ENCODE measurements around the gene TIRAP.
A peak's percentile ranks its signal among the peaks of the same experiment; 100 is the strongest.
"Not testable (repeated sequence)": the region's sequence is repeated elsewhere in the genome, so short reads cannot be mapped to it uniquely, and the experiment has no call there.

Gene TIRAP

GRCh38 chr11:126288237-126288636 is 5.3 kb downstream of the TIRAP start:
- no peak for DNase-seq (ENCODE audit: low read depth)

- no peak for DNase-seq (ENCODE audit: low read depth)
Observed at GRCh38 chr11:126290887-126291286, 8.0 kb downstream of the TIRAP start.

- no peak for DNase-seq (ENCODE audit: low read depth)
Observed at GRCh38 chr11:126293726-126294125, 10.8 kb downstream of the TIRAP start.

GRCh38 chr11:126297004-126297403 is 14.1 kb downstream of the TIRAP start:
- DNase-seq (ENCODE audit: low read depth): no peak

- peak; percentile 81 for DNase-seq (ENCODE audit: low read depth)
Observed at GRCh38 chr11:126303623-126304456, 20.9 kb downstream of the TIRAP start, which contains the start of gene DCPS. TSS of gene DCPS (plus strand) at chr11:126304060. CDS start at chr11:126304081, 21 bp downstream.

GRCh38 chr11:126304457-126305075 is 21.7 kb downstream of the TIRAP start:
- DNase-seq (ENCODE audit: low read depth): no peak

GRCh38 chr11:126305699-126306098 is 22.8 kb downstream of the TIRAP start:
- no peak for DNase-seq (ENCODE audit: low read depth)

- DNase-seq (ENCODE audit: low read depth): no peak
Observed at GRCh38 chr11:126307706-126308105, 24.8 kb downstream of the TIRAP start.

GRCh38 chr11:126308271-126308671 is 25.4 kb downstream of the TIRAP start:
- DNase-seq (ENCODE audit: low read depth): no peak

GRCh38 chr11:126308771-126309170 is 25.9 kb downstream of the TIRAP start:
- not testable (repeated sequence) for DNase-seq (ENCODE audit: low read depth)

GRCh38 chr11:126310200-126310991 is 27.5 kb downstream of the TIRAP start:
- no peak for DNase-seq (ENCODE audit: low read depth)

- no peak for DNase-seq (ENCODE audit: low read depth)
Observed at GRCh38 chr11:126310992-126311310, 28.1 kb downstream of the TIRAP start.

GRCh38 chr11:126311401-126312291 is 28.8 kb downstream of the TIRAP start:
- DNase-seq (ENCODE audit: low read depth): no peak

- no peak for DNase-seq (ENCODE audit: low read depth)
Observed at GRCh38 chr11:126312961-126313360, 30.1 kb downstream of the TIRAP start.

- DNase-seq (ENCODE audit: low read depth): no peak
Observed at GRCh38 chr11:126313826-126314225, 30.9 kb downstream of the TIRAP start.

GRCh38 chr11:126317432-126317755 is 34.5 kb downstream of the TIRAP start:
- DNase-seq (ENCODE audit: low read depth): no peak

- DNase-seq (ENCODE audit: low read depth): no peak
Observed at GRCh38 chr11:126317756-126318573, 35.1 kb downstream of the TIRAP start.

- no peak for DNase-seq (ENCODE audit: low read depth)
Observed at GRCh38 chr11:126318574-126319373, 35.9 kb downstream of the TIRAP start.

GRCh38 chr11:126319374-126319740 is 36.5 kb downstream of the TIRAP start:
- DNase-seq (ENCODE audit: low read depth): no peak

- DNase-seq (ENCODE audit: low read depth): no peak
Observed at GRCh38 chr11:126322996-126323395, 40.1 kb downstream of the TIRAP start.

All from stimulated activated CD8-positive, alpha-beta memory T cell treated with anti-CD3 and anti-CD28 coated beads, Interleukin-12 subunit alpha, Interleukin-12 subunit beta, amount 100 ng/mL, for 4 hours (primary cell).